HG03342 (cell line): ENCODE results near the gene LRRC7.

Experiments used
- ATAC-seq: cut with Tn5 transposase; IDR thresholded peaks from one replicate; pipeline ENCODE4 v1.9.1; 2021; ENCODE audit warnings: mild to moderate bottlenecking, moderate library complexity; ENCODE audit not compliant: unreplicated experiment

The LRRC7 gene

GRCh38 chr1:70079546-70079945 is 511.8 kb downstream of the LRRC7 start:
- ATAC-seq: no peak

GRCh38 chr1:70083519-70083918 is 515.8 kb downstream of the LRRC7 start:
- no peak for ATAC-seq

GRCh38 chr1:70084314-70084915 is 516.7 kb downstream of the LRRC7 start:
- ATAC-seq: no peak

GRCh38 chr1:70085521-70085920 is 517.8 kb downstream of the LRRC7 start:
- ATAC-seq: no peak

- no peak for ATAC-seq
Measured at GRCh38 chr1:70086897-70087296, 519.2 kb downstream of the LRRC7 start.

GRCh38 chr1:70090141-70090540 is 522.4 kb downstream of the LRRC7 start:
- no peak for ATAC-seq

GRCh38 chr1:70090875-70091274 is 523.2 kb downstream of the LRRC7 start:
- no peak for ATAC-seq

GRCh38 chr1:70091811-70092210 is 524.1 kb downstream of the LRRC7 start:
- no peak for ATAC-seq

- no peak for ATAC-seq
Measured at GRCh38 chr1:70092526-70092925, 524.8 kb downstream of the LRRC7 start.

GRCh38 chr1:70093250-70093975 is 525.7 kb downstream of the LRRC7 start:
- ATAC-seq: no peak

- no peak for ATAC-seq
Measured at GRCh38 chr1:70101231-70101630, 533.5 kb downstream of the LRRC7 start.

- no peak for ATAC-seq
Measured at GRCh38 chr1:70101774-70102173, 534.1 kb downstream of the LRRC7 start.

- no peak for ATAC-seq
Measured at GRCh38 chr1:70103770-70104169, 536.0 kb downstream of the LRRC7 start.

GRCh38 chr1:70109241-70109640 is 541.5 kb downstream of the LRRC7 start:
- no peak for ATAC-seq

- no peak for ATAC-seq
Measured at GRCh38 chr1:70112838-70113237, 545.1 kb downstream of the LRRC7 start.

GRCh38 chr1:70115315-70115714 is 547.6 kb downstream of the LRRC7 start:
- no peak for ATAC-seq

- no peak for ATAC-seq
Measured at GRCh38 chr1:70117046-70117445, 549.3 kb downstream of the LRRC7 start.

- no peak for ATAC-seq
Measured at GRCh38 chr1:70134148-70134547, 566.4 kb downstream of the LRRC7 start.

GRCh38 chr1:70140343-70140742 is 572.6 kb downstream of the LRRC7 start:
- ATAC-seq: no peak

- no peak for ATAC-seq
Measured at GRCh38 chr1:70140894-70141293, 573.2 kb downstream of the LRRC7 start.

- no peak for ATAC-seq
Measured at GRCh38 chr1:70142075-70142474, 574.4 kb downstream of the LRRC7 start.

- no peak for ATAC-seq
Measured at GRCh38 chr1:70143048-70143659, 575.4 kb downstream of the LRRC7 start.
